HG02571 (cell line): Measurements from ENCODE around the gene NUP62.

Source experiments
- ATAC-seq: cut with Tn5 transposase; IDR thresholded peaks from one replicate; pipeline ENCODE4 v1.9.1; 2021; ENCODE audit warnings: mild to moderate bottlenecking, moderate library complexity; ENCODE audit not compliant: unreplicated experiment

NUP62 gene

DNA sequence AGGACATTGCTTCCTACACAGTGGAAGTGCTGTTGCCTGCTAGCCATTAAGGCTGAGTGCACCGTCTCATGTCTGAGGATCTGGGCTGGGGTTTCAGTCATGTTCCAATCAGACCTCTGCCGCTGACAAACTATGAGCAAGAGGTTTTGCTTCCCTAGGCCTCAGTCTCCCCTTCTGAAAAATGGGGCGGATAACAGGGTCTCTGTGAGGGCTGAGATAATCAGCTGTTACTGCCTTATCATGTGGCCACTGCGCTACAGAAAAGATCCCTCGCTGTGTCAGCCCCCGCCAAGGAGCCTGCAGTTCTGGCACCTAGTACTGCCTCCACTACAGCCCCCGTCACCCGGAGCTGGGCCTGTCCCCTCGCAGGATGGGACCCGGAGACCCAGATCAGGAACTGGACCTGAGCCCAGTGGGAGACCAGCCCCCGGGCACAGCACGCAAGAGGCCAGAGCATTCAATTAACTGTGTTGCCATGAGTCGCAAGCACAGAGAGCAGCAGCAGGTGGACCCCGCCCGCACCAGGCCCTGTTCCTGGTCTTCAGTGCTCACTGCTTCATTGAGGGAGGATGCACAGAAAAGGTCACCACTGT is 58.9 kb downstream of the NUP62 start:
- ATAC-seq: no peak

DNA sequence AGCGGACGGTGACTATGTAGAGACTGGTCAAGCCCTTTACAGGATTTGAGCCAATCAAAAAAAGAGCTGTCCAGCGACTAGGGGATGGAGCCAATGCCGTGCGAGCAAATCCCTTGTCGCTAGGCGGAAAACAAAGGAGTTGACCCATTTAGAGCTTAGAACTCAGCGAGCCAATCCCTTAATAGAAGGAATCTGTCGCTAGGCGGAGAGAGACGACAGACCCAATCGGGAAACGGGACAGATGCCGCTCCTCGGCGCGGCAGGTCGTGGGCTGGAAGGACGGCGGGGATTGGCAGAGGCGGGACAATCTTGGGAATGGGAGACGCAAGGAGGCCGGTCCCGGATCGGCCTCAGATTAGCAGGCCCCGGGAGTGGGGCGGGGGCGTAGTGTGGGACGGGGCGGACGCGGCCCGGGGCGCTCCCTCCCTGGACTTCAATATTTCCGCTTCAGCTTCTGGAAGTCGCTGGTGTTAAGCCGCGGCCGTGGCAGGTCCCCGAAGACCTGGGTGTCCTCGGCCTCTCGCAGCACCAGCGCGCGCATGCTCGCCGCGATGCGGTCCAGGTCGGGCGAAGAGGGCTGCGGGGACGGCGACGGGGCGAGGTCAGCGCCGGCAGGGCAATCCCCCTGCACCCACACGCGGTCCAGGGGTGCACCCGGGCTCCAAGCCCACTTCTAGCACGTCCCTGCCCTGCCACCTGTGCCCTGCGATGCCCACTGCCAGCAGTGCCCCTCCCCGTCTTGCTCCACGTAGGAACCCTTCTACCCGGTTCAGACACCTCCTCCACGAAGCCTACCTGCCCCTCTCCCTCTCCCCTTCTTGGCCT is 59.6 kb downstream of the NUP62 start:
- ATAC-seq: peak; percentile 63

- peak; percentile 1 for ATAC-seq
These were observed 60.3 kb downstream of the NUP62 start for GRCh38 chr19:49869009-49869483.

GRCh38 chr19:49866933-49867782 is 62.1 kb downstream of the NUP62 start, which contains the start of gene PNKP:
TSS of gene PNKP (minus strand) at chr19:49867576. CDS start at chr19:49867204, 372 bp downstream.
- ATAC-seq: peak; percentile 32

GRCh38 chr19:49864890-49865289 is 64.4 kb downstream of the NUP62 start:
- ATAC-seq: no peak

DNA sequence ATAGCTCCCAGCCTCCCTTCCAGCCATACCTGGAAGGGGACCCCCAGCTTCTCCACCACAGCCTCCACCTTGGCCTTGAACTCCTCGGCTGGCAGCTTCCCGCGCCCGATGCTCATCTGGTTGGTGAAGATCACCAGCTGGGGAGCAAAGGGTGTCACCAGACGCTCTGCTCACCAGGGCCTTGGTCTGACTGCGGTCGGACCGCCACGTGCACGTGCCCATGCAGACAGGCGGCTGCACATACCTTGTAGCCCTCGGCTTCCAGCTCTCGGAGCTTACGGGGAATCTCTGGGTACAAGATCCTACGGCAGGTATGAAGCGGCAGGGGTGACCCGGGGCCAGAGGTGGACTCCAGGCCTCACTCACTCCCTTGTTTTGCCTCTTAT is 65.4 kb downstream of the NUP62 start:
- no peak for ATAC-seq

DNA sequence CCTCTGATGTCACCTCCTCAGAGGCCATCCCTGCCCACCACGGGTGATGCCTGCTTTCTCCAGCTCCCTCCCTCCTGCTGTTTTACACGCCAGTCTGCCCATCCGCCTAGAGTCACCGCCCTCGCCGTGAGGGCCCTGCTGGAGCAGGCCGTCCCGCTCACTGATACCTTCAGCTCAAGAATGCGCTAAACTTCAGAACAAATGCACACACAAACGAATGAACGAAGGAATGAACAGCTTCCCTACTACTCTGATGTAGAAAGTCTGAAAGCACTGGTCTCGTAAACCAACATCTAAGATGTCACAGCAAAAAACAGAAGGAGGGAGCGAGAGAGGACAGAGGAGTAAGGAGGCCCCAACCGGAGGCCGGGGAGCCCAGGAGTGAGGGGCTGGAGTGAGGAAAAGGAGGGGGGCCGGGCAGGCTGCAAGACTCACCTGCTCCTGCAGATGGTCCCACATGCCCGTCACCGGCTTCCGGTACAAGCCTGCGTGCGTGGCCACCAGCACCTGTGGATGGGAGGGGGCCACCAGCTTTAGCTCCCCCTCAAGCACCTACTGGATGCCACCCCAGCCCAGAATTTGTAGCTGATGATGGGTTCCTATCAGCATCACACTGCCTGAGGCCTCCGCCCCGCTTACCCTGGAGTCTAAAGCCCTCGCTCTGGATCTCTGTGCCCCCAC is 65.9 kb downstream of the NUP62 start:
- ATAC-seq: no peak

GRCh38 chr19:49862391-49863253 is 66.7 kb downstream of the NUP62 start:
- no peak for ATAC-seq

- no peak for ATAC-seq
These were observed 67.5 kb downstream of the NUP62 start for GRCh38 chr19:49861541-49862378.

DNA sequence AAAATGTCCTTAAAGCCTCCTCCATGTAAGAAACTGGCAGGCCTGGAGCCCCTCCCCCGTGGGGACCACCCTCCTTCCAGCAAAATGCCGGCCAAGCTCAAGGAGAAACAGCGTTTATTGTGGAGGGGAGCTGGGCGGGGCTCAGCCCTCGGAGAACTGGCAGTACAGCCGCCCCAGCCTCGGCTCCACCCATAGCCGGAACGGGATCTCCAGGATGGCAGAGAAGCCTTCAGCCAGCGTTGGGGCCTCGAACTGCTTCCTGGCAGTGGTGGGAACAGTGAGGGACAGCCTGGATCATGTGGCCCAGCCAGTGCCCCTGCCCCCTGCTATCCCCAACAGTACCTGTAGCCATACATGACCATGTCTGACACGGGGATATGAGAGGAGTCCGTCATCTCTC is 68.2 kb downstream of the NUP62 start:
- ATAC-seq: no peak

DNA sequence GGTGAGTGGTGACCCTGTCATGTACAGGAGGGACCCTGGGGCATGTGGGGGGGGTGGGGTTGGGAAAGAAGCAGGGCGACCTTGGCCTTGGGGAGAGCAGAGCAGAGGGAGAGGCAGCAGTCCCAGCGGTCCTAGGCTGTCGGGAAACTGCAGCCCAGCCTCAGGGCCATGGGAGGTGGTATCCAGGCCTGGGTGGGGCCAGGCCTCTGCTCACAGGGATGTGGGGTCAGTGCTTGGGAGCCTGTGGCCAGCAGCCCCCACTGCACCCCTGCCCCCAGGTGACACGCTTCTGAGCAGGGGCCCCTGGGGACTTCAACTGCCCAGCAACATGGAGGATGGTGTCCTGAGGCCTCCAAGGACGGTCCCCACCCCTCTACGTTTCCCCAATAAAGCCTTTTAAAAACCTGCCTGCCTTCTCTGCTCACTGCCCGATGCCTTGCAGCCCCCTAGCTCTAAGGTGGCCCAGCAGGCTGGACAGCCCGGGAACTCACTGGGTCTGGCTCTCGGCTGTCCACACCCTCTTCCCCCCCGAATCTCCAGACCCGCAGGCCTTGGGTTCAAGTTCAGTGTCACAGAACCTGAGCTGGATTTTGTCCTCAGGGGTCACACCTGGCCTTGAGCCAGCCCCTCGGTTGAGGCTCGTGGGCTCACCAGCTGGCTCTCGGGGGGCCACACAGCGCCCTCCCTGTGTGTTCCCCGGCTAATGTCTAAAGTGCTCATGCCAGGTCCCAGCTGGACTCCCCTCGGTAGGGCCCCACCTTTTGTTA is 68.8 kb downstream of the NUP62 start:
- no peak for ATAC-seq

- no peak for ATAC-seq
These were observed 69.5 kb downstream of the NUP62 start for GRCh38 chr19:49859682-49860335.

GRCh38 chr19:49858088-49858985 is 71.0 kb downstream of the NUP62 start:
- ATAC-seq: no peak

DNA sequence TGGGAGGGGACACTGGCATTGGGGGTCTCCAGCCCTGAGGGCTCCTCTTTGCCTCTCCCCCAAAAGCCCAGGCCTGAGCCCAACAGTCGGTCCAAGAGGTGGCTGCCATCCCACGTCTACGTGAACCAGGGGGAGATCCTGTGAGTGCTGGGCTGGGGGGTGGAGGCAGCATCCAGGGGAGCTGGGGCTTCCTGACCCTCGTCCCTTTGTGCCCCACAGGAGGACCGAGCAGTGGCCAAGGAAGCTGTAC is 71.5 kb downstream of the NUP62 start:
- ATAC-seq: no peak

DNA sequence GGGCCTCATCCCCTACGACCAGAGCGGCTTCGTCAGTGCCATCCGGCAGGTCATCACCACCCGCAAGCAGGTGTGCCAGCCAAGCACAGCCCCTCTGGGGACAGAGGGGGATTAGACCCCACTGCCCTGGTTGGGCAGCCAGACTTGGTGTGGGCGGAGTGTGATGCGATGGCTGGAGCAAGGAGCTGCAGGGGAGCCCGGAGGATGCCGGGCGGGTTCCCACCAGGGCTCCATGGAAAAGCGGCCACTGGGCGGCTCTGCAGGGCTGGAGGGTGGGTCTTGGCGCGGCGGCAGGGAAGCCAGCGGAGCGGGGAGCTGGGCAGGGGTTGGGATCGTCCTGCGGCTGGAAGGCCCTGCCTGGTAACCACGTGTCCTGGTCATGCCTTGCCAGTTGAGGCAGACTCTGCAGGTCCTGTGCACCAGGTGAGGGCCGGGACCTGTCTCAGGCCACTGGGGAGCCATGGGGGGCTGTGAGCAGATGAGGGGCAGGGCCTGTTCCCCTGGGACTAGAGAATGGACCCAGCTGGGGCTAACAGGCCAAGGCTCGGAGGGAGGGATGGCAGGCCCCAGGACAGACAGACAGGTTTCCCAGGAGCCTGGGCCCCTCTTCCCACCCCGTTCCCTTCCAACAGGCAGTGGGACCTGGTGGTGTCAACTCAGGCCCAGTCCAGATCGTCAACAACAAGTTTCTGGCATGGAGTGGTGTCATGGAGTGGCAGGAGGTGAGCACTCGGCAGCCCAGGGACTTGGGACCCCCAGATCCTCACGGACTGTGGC is 72.1 kb downstream of the NUP62 start:
- ATAC-seq: no peak
